Hematopoietic multipotent progenitor cell treated with erythropoietin and hydrocortisone succinate and interleukin-3 and kit ligand, for 4 days (in vitro differentiated cells): ENCODE data around the gene CCT2.
"Not testable (repeated sequence)": the region's sequence is repeated elsewhere in the genome, so short reads cannot be mapped to it uniquely, and the experiment has no call there.

Experiments
- DNase-seq: peaks from one replicate; pipeline ENCODE4 v3.0.0-alpha.2; 2015

Gene CCT2

DNA sequence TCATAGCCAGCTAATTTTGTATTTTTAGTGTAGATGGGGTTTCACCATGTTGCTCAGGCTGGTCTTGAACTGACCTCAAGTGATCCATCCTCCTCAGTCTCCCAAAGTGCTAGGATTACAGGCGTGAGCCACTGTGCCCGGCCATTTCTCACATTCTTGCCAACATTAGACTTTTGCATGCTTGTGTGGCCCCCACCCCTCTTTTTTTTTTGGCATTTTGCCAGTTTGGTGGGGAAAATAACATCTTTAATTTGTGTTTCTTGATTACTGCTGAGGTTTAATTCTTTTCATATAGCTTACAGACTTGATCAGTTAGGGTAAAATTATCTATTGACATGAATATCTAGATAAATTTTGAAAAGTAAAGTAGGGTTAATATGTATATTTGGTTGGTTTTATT is 3.8 kb downstream of the CCT2 start:
- no peak for DNase-seq

DNA sequence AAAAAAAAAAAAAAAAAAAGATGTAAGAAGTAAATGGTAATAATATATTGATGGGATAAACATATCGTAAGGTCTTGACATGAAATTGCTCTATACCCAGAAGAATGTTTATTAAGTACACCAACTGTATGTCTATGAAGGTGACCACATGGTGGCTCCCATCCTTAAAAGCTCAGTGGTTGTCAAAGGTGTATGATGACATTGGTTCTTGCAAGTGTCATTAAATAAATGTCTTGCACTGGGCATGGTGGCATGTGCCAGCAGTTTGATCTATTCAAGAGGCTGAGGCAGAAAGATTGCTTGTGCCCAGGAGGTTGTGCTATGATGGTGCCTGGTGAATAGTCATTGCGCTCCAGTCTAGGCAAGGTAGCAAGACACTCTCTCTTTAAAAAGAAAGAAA is 10.4 kb downstream of the CCT2 start:
- DNase-seq: peak; percentile 27

GRCh38 chr12:69598174-69598753 is 13.0 kb downstream of the CCT2 start:
- DNase-seq: no peak

- DNase-seq: no peak
Observed at GRCh38 chr12:69600804-69601203, 15.5 kb downstream of the CCT2 start.

GRCh38 chr12:69601962-69602685 is 16.9 kb downstream of the CCT2 start:
- DNase-seq: no peak

DNA sequence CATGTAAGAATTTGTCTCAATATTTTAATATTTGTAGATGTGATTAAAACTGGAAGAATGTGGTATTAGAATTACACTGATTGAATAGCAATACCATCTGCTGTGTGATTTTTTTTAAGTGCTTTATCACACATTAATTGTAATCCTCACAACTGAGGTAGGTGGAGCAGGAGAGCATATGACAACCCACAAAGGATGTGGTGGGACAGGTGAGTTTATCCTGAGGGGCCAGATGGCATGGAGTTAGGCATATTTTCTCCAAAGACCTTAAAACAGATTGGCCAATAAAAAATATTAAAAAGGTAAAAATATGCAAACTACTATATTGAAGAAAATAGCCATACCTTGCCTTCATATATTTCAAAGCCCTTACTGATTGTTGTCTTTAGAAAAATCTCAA is 17.7 kb downstream of the CCT2 start:
- DNase-seq: no peak

- DNase-seq: not testable (repeated sequence)
Observed at GRCh38 chr12:69603556-69603955, 18.3 kb downstream of the CCT2 start.

DNA sequence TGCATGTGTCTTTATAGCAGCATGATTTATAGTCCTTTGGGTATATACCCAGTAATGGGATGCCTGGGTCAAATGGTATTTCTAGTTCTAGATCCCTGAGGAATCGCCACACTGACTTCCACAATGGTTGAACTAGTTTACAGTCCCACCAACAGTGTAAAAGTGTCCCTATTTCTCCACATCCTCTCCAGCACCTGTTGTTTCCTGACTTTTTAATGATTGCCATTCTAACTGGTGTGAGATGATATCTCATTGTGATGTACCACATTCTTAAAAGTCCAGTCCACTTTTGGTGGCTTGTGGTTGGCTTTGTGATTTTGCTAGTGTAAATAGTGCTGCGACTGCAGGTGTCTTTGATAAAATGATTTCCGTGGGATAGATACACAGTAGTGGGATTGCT is 19.0 kb downstream of the CCT2 start:
- not testable (repeated sequence) for DNase-seq

GRCh38 chr12:69608114-69608513 is 22.9 kb downstream of the CCT2 start:
- DNase-seq: peak; percentile 29

DNA sequence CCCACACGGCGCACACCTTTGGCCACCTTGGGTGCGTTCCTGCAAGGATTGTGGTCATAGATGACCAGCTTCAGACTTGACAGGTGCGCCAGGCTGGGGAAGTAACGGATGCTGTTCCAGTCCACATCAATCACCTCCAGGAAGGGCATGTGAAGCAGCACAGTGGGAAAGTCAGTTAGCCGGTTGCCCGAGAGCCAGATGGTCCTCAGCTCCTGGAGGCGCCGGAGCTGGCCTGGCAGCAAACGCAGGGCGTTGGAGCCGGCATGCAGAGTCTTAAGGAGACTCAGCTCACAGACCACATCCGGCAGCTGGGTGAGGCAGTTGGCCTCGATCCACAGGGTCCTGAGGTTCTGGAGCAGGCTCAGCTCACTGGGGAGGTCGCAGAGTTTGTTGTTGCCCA is 24.9 kb downstream of the CCT2 start:
- no peak for DNase-seq

- no peak for DNase-seq
Observed at GRCh38 chr12:69610729-69611128, 25.5 kb downstream of the CCT2 start, which contains the start of gene LRRC10. Gene LRRC10, minus strand, starts transcription at chr12:69610907. Its CDS starts 69 bp downstream, at chr12:69610838.

DNA sequence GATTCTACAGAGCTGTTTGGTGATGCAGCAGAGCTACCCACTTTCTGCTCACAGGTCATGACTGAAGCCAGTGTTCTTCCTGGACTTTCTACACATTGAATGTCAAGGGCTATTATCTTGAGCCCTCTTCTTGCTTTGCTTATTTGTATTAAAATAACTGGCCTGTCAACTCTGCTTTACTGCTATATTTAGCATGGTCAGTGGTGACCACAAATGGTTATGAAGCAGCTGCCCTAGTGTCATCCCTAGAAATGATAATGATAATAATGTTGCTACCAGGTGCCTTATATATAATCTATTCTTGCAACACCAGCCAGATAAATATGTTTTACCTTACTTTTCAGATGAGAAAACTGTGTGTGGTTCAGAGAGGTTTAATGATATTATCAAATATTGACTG is 28.1 kb downstream of the CCT2 start:
- DNase-seq: no peak

DNA sequence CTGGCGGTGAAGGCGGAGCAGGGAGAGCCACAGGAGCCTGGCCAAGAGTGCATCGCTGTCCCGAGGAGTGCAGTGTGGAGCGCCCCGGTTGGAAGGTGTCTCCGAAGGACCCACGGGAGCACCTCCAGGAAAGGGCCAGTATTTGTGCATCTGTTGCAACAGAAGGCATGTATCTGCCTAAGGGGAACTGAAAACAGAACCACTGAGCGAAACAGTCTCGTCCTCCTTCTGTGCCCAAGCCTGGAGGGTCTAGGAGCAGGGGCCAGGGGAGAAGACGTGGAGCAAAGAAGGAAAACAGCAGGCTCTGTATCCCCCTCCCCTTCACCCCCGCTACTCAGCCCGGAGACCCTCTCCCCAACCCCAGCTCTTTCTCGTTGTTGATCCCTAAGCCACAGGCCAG is 30.8 kb downstream of the CCT2 start:
- DNase-seq: no peak

GRCh38 chr12:69619050-69619449 is 33.8 kb downstream of the CCT2 start:
- no peak for DNase-seq

GRCh38 chr12:69620077-69620476 is 34.8 kb downstream of the CCT2 start:
- DNase-seq: no peak

- no peak for DNase-seq
Observed at GRCh38 chr12:69620921-69621320, 35.7 kb downstream of the CCT2 start.

- DNase-seq: no peak
Observed at GRCh38 chr12:69621551-69621950, 36.3 kb downstream of the CCT2 start.

DNA sequence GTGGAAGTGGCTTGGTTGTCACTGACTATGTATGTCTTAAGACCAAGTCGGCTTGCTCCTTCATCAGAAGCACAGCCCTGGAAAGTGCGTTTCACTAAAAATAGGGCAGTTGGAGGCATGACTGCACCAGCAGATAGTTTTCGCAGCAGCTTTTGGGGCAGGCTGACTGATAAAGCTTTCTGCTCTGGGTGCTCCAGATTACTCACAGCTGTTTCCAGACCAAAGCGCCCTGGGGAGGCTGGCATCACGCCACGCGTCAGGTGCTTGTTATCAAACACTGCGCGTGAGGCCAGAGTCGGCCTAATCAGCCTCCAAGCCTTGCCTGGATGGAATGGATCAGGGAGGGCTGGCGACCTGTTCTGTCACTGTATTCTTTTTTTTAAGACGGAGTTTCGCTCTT is 38.7 kb downstream of the CCT2 start:
- peak; percentile 96 for DNase-seq

DNA sequence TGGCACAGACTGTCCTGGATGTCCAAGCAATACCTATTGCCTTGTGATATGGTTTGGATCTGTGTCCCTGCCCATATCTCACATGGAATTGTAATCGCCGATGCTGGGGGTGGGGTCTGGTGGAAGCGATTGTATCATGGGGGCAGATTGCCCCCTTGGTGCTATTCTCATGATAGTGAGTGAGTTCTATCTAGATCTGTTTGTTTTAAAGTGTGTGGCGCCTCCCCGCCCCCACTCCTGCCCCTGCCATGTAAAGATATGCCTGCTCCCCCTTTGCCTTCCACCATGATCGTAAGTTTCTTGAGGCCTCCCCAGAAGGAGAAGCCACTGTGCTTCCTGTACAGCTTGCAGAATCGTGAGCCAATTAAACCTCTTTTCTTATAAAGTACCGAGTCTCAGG is 42.2 kb downstream of the CCT2 start:
- no peak for DNase-seq

- peak; percentile 35 for DNase-seq
Observed at GRCh38 chr12:69630191-69630590, 44.9 kb downstream of the CCT2 start.

DNA sequence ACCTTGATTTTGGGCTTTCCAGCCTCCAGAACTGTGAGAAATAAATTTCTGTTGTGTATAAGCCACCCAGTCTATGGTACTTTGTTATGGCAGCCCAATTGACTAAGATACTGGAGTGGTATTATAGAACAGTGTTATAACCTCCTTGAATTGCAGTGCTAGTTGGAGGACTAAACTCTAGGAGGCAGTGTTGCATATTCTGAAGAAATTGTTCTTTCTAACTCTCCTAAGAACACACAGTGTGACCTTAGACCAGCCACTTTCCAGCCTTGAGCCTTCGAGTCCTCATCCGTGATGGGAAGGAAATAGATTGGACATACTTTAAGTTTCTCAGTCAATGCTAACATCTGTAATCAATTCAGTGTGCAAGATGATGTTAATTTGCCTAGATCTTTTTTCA is 47.8 kb downstream of the CCT2 start:
- peak; percentile 30 for DNase-seq

- peak; percentile 88 for DNase-seq
Observed at GRCh38 chr12:69639400-69640016, 54.2 kb downstream of the CCT2 start.

DNA sequence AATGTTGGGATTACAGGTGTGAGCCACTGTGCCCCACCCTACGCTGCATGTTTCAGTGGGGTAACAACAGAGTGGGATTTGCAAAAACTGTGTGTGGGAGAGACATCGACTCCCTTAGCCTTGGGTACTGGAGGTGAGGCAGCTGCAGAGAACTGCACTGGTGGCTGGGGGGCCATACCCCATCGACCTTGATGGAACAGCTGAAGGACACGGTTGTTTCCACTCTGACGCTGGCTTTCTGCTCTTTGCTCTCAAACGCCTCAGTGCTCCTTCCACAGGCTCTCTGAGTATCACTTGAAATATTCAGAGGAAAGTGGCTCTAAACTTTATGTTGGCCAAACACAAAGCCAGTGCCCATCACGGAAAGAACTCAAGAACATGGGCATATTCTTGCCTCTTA is 56.3 kb downstream of the CCT2 start:
- DNase-seq: no peak

DNA sequence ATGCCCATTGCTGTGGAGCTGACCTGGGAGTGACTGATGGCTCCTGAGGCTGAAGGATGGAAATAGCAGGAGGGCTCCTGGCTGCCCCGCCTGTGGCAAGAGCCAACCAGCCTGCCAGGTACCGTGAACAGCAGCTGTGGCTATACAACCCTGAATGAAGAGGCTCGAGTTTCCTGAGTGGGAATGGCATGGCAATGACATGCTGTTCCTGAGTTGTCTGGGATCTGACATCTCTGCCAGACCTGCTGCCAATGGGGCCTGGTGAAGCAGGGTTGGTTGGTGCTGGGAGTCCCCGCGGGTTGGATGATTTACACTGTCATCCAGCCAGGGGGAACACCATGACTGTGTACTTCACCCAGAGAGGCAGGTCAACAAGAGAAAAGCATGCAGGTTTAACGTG is 57.3 kb downstream of the CCT2 start:
- DNase-seq: no peak
